Activated CD4-positive, alpha-beta T cell treated with anti-CD3 and anti-CD28 coated beads, Interleukin-2, amount 50 U/mL, for 24 hours (primary cell): ENCODE measurements around the gene SDK2.

ENCODE experiments used
- DNase-seq, 2 donors: peaks; one replicate each; pipeline ENCODE4 v3.0.0-alpha.2; 2020; ENCODE audit warnings: low read depth in 1 of 2, low spot score in 1 of 2

SDK2 gene

DNA sequence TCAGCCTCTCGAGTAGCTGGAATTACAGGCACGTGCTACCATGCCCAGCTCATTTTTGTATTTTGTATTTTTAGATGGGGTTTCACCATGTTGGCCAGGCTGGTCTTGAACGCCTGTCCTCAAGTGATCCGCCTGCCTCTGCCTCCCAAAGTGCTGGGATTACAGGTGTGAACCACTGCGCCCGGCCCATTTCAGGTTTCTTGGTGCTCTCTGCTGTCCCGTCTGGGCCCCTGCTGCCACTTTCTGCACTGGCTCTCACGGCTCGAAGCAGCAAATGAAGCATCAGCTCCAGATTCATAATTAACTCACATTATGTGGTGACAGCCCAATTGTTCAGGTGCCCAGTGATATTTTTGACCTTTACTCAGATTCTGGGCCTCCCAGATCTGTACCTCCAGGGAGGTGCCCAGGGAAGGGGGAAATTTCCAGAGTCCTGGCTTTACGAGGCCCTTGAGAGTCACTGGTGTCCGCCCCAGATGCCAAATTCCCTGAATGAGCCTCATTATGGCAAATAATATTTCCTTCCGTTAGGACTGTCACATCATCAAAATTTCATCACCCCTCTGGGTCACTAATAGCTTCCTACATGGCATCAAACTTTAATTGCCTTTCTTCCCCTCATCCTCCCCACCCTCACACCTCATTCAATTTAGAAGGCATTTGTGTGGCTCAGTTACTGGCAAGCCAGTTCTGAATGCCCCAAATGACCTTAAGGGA is 9.0 kb downstream of the SDK2 start:
- no peak for DNase-seq

DNA sequence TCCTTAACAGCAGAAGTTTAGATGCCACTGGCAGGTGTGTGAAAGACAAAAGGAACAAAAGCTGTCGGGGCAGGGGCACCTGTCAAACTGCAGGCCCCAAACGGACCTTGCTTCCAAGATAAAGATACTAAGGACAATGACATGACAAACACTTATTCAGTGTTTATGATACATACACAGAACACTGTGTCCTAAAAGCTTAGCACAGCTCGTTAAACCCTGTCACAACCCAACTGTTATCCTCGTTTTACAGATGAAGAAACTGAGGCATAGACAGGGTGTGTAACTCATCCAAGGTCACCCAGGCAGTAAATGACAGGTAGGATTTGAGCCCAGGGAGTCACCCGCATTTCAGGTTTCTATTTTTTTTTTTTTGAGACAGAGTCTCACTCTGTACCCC is 9.6 kb downstream of the SDK2 start:
- no peak for DNase-seq

DNA sequence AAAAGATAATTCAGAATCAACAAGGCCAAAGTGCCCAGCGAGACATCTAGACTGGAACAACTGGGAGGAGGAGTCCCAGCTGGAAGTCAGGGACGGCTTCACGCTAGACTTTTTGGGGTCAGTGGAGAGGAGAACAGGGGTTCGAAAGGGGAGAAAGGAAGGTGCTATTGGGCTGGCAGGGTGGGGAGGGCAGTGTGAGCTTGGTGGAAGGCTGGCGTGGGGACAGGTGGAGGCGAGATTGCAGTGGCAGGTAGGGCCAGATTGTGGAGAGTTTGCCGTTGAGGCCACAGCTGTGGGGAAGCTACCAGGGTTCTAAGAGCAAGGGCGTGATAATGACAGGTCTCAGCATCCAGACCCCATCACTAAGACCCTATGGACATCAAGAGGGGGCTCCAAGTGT is 10.5 kb downstream of the SDK2 start:
- DNase-seq, result no peak

DNA sequence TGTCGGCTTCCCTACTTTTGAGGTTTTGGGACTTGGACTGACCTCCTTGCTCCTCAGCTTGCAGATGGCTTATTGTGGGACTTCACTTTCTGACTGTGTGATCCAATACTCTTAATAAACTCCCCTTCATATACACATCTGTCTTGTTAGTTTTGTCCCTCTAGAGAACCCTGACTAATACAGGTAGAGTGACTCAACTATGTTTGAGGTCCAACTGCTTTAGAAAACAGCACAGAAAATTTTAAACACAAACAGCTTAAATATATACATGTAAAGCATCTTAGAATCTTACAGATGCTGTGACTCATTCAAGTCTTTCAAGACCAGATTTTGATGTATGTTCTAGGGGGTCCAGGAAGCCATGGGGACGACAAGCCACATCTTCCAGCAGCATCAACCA is 11.7 kb downstream of the SDK2 start:
- no peak for DNase-seq

DNA sequence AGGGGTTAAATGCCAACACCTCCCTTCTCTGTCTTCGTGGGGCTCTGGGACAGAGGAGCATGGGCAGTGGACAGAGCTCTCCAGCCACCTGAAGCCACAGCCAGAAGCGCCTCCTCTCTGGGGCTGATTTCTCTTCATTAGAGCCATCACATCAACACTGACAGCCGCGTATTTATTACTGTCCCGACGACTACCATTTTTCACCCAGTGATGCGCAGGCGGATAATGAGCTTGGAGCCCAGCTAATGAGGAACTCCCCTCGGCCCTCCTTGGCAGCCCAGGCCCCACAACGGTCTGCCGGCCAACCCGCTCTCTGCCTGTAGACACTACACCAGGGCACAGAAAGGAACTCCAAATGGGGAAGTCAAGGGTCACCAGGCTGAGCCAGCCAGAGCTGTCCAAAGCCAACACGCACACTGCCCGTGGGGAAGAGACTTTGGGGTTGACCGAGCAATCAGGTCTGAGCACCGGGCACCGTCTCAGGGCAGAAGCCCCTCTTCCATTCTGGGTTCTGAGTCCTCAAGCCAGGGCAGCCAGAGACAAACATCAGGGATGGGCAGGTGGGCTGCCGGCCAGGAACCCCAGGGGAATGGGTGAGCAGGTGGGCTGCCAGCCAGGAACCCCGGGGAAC is 13.2 kb downstream of the SDK2 start:
- no peak for DNase-seq

DNA sequence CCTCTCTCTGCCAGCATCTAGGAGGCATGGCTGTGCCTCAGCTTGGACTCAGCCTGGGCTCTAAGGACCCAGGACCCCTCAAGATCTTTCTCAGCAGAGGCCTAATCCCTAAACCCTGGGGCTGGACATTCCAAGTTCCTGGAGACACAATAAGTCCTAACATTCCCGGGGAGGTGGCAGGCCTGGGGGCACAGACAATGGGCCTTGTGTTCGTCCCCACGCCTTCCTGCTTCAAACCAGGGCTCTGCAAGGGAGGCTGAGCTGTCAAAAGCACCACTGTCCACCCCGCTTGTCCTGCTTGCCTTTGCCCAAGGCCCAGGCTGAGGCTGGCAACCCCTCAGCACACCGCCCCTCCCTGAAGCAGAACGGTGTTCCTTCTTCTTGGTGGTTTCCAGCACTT is 13.7 kb downstream of the SDK2 start:
- DNase-seq, result no peak

DNA sequence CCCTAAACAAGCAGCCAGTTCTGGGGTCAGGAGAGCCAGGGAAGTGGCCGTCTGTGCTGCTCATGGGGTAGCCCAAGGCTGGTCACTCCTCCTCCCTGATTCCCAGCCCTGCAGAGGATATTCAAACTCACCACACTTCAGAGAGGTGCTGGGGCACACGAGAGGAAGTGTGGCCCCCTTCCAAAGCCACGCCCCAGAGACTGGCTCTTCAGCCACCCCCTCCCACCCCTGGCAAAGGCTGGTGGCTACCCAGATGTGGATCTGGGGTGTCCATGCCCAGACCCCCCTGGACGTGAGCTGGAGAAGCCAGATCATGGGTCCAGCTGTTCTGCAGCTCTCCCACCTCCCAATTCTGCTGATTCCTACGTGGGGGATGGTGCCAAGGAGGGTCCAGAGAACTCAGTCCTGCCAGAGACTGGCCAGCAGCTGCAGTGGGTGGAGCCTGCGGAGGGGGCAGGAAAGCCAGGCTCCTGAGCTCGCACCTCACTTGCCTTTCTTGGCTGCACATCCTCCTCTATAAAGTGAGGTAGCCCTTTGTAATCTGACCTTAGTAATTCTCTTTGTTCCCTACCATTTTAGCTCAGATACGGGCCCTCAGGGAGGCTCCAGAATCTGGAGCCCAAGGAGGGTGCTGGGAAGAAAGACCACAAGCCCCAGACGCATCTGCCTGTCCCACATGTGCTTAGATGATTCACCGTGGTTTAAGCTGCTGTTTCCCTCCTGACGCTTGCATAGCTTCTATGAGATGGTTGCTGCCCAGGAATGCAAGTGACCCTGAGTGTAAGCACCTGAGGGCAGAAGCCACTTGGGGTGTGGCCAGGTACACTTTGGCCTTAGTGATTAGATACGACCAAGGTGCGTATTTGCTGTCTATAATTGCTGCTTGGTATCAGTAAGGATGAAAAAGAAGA is 15.3 kb downstream of the SDK2 start:
- DNase-seq, result no peak

DNA sequence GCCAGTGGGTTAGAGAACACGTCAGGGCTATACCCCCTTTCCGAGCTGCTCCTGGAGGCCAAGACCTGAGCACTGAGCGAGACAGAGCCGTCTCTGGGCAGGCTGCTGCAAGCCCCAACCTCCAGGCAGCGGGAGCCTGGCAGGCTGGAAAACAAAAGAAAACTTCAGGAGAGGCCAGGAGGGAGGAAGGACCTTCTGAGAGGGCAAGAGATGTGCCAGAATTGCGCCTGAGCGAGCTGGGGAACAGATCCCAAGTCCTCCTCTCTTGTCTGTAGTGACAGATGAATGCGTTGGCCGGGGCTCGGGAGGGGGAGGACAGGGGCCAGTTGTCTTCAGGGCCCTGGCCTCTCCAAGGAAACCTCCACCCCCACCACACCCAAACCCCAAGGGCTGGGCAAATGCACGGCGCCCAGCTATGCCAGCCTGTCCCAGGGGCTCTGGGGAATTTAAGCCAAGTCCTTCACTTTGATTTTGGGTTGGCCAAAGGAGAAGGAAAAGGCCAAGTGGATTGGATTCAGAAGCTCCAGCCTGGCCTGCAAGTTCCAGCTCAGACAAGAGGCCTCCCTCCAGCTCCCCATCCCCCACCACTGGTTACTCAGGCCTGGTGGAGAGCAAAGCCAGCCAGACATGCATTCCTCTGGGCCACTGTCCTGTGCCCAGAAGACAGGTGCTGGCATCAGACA is 18.1 kb downstream of the SDK2 start:
- no peak for DNase-seq

DNA sequence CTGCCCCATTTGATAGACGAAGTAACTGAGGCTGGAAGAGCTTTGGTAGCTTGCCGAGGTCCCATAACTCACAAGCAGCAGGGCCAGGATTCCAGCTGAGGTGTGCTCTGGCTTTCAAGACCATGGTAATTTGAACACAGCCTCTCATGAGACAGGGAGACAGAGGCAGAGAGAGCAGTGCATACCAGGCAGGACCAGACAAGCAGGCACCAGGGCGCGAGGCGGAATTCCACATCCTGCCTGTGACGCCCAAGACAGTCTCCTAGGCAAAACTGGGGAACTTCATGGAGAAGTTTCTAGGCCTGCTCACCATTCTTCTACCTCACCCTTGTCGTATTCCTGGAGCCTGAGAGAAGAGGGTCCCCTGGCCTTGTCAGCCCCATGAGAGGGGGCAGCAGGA is 19.2 kb downstream of the SDK2 start:
- DNase-seq, result no peak

DNA sequence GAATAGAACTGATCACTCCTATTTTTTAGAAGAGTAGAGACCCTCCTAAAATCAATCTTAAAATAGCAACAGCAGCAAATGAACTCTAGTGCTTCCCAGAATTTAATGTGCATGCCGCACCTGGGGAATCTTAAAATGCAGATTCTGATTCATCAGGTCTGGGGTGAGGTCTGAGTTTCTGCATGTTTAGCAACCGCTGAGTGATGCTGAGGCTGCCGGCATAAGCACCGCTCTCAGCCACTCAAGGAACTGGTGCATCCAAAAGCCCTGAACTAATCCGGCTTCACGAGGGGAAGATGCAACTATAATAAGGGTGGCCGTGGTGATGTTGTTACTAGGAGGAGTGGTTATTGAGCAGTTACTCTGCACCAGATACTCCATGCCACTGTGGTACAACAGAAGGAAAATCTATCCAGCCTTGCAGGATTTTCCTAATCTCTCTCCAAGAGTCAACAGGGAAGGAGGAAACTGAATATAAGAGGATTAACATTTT is 19.7 kb downstream of the SDK2 start:
- no peak for DNase-seq

DNA sequence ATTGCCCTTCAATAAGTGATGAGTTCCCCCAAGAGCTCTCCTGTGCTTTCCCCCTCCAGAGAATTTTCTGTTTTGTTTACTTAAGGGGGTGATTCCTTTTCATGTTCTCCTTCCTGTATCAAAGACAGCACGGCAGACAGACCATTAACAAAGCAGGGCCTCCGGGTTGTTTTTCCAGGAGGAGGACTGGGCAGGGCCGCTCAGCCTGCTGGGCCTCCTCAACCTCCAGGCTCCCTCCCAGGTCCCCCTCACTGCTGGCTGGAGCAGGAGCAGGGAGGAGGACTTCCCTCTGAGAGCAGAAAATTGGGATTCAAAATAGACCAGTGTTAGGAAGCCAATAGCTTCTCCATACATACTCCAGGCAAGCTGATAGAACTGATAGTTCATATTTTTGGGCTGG is 20.4 kb downstream of the SDK2 start:
- DNase-seq, result no peak

DNA sequence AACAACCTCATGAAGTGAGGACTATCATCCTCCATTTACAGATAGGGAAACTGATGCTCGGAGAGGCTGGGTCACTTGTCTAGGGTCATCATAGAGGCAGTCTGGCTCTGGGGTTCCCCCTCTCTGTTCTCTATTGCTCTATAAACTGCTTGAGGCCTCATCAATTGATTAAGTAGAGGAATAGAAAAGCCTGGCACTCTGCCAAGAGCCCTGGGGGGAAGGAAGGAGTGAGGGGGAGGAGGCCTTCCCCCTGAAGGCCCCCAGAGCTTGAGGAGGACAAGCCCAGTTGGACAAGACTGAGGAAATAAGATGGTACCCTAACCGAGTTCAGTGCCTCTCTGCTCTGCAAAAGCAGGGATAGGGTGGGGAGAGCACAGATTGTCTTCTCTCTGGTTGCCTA is 21.0 kb downstream of the SDK2 start:
- no peak for DNase-seq

DNA sequence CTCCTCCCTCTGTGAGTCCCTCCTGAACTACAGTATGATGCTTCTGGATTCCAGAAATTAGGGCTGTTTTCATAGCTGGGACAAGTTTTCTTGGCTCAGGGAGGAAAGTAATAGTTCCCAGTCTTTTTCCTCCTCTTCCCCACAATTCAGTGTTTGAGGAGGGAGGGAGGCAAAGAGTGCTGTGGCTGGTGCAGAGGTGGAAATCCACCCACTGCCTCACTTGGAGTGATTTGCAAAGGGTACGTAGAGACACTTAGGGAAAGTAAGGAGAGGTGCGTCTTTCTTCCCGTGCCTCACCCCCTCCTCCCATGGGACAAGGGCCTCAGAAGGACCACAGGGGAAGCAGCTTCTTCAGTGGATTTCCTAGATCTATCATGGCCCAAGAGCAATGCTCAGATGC is 21.9 kb downstream of the SDK2 start:
- no peak for DNase-seq

DNA sequence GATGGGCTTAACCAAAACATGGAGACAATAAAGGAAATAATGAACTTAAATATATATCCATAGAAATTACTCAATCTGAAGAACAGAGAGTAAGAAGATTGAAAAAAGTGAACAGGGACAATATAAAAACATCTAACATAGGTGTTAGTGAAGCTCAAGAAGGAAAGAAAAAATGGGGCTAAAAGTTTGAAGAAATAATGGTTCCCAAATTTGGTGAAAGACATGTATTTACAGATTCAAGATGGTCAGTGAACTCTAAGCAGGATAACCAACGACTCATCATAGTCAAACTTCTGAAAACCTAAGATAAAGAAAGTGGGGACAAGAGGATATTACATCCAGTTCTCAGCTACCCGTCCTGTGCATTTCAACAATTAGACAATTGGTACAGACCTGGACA is 22.6 kb downstream of the SDK2 start:
- DNase-seq, result no peak

DNA sequence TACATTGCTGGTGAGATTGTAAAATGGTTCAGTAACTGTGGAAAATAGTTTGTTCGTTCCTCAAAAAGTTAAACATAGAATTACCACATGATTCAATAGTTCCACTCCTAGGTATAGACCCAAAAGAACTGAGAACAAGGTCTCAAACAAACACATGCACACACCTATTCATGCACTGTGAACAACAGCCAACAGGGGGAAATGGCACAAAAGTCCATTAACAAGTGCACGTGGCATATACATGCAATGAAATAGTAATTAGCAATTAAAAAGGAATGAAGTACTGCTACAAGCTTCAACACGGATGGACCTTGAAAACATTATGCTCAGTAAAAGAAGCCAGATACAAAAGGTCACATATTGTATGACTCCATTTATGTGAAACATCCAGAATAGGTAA is 23.8 kb downstream of the SDK2 start:
- no peak for DNase-seq

DNA sequence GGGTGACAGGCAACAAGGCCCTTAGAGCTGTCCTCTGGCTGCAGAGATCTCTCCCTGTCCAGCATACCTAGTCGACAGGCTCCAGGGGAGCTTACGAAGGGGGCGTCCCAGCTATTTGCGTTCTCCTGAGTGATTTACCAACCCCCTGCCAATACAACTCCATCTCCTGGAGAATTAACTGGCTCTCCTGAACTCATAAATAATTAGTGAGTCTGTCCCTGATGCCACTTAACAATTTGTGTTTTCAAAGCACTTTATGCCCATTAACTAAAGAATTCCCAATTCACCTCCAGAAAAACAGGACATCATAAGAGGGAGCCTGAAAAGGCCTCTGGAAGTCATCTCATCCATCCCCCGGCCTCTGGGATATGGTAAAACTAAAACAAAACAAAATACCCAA is 26.7 kb downstream of the SDK2 start:
- DNase-seq, result no peak

DNA sequence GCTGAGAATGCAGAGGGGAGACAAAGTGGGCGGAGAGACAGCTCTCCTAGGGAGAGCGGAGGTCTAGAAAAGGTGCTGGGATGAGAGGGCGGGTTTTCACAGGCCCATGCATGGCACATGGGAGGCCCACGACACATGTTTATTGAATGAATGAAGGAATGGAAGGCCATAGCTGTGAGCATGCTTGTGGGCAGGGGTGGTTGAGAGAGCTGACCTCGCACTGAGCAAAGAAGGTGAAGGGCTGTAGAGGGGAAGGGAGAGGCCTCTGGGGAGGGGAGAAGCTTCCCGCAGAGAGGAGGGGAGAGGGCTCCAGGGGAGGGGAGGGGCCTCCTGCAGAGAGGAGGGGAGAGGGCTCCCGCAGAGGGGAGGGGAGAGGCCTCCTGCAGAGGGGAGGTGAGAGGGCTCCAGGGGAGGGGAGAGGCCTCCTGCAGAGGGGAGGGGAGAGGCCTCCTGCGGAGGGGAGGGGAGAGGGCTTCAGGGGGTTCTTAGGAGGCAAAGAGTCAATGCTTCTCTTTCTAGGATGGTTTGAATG is 27.3 kb downstream of the SDK2 start:
- no peak for DNase-seq

DNA sequence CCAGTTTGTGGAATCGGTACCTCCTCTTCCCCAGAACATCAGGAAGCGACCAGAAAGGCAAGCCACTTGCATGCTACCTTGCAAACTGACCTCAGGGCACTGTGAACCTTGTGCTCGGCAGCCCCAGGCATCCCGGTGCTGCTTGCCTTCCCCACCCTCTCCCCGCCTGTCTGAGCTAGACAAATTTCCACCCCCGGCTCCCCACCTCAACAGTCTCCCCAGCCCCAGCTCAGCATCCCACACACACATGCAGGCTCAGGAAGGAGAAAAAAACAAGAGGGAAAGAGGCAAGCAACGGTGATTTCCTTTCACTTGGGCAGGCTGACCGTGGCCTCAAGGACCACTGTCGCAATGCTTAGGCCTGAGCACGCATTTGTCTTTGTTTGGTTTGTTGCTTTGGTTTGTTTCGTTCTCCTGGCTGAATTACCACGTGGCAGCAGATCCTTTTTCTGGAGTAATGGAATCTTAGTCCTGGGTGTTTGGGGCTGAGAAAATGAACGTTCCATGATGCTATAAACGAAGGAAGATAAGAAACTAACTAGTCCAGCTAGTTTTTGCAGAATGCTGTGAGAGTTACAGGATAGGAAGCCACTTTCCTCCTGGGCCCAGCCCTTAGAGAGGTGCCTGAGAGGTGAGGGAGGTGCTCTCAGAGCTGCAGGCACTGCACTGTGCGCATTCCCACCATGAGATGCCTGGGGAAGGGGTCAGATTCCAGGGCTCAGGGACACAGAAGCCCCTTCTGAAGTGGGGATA is 27.9 kb downstream of the SDK2 start:
- no peak for DNase-seq

DNA sequence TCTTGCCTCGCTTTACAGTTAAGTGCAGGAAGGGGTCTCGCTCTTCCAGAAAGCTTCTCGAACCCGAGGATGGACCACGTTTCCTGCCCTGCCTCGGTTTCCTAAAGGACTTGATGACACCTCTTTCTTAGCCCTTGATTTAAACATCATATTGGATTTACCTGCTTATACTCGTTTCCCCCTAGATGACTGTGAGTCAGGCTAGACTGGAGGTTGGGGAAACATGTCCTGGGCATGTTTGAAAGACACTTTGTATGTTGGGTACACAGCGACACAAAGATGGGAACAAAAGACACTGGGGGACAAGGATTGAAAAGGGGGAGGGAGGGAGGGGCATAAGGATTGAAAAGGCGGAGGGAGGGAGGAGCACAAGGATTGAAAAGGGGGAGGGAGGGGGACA is 30.0 kb downstream of the SDK2 start:
- DNase-seq, result no peak
